ENCODE results near the gene GGN. TPM values are rescaled to one million over a fixed set of nuclear protein-coding genes. Genes with fewer than 3 reads are reported as not detected.

GGN gene
- total RNA-seq, 2 experiments from 2014 or later, result 0.17 to 0.19 TPM

DNA sequence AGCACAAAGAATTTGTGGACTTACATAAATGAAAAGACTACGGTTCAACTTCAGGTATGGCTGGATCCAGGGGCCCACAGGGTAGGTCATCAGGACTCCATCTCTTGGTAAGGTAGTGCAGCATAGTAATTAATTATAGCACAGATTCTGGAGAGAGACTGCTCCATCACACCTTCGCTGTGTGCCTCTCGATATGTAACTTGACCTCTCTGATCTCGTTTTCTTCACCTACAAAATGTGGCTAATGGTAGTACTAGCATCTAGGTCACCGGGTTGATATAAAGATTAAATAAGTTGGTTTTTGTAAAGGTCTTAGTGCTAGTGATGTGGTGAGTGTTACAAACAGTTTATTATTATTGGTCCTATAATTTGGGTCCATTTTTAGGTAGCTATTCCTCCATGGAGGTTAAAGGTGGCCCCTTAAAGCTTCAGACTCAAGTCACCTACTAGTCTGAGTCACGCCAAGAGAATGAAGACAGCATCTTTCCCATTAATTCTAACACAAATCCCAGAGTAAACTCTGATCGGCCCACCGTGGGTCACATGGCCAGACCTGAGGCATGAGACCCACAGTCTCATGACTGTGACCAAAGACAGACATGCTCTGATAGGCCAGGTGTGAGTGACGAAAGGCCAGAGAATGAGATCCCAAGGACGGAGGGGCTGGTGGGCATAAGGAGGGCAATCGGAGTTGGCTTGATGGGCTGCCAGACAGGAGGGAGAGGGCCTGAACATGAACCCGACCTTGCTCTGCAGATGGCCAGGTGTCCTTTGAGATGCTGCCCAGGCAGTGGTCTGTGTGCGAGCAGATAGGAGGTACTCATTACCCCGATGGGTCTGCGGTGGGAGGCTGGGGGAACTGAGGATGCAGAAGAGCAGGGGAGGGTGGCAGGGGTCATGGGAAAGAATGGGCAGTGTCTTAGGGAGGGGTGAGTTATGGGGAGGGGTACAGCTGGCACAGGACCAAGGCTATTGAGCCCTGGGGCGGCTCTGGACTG, 31.8 kb downstream of the GGN start:
- Mint-ChIP-seq H3K4me3 (no peak overlapping the region), H3K4me1 (ENCODE audit: low read depth) (peaks cover 6% of the 10 kb centered on the region), H3K36me3 (ENCODE audit: low read depth) (no peaks in the 10 kb centered on the region), H3K27me3 (peaks cover 6% of the 10 kb centered on the region), H3K9me3 (no peaks in the 10 kb centered on the region), H3K27ac (no peak overlapping the region)
- POLR2A ChIA-PET, result no interaction called here
- DNase-seq, result no peak
- no peaks in the 10 kb centered on the region for H3K36me3 ChIP-seq (ENCODE audit: insufficient read depth, low read length)
- H3K9me3 ChIP-seq (ENCODE audit: control insufficient read depth in 1 of 2, insufficient read depth in 1 of 2, low read length in 2 of 2), result no peaks in the 10 kb centered on the region
- CTCF ChIA-PET, result no interaction called here
- H3K27ac ChIP-seq (ENCODE audit: low read depth in 1 of 2, low read length in 2 of 2), result no peak overlapping the region
- H3K4me3 ChIP-seq (ENCODE audit: low read length), result no peak overlapping the region
- H3K27me3 ChIP-seq (ENCODE audit: control insufficient read depth in 1 of 2, insufficient read depth in 2 of 2, low read length in 2 of 2), result peaks cover 0 to 2% of the 10 kb centered on the region in 2 experiments
- no peak for ATAC-seq (ENCODE audit: poor library complexity)
- TF ChIP-seq, protein P1, sequence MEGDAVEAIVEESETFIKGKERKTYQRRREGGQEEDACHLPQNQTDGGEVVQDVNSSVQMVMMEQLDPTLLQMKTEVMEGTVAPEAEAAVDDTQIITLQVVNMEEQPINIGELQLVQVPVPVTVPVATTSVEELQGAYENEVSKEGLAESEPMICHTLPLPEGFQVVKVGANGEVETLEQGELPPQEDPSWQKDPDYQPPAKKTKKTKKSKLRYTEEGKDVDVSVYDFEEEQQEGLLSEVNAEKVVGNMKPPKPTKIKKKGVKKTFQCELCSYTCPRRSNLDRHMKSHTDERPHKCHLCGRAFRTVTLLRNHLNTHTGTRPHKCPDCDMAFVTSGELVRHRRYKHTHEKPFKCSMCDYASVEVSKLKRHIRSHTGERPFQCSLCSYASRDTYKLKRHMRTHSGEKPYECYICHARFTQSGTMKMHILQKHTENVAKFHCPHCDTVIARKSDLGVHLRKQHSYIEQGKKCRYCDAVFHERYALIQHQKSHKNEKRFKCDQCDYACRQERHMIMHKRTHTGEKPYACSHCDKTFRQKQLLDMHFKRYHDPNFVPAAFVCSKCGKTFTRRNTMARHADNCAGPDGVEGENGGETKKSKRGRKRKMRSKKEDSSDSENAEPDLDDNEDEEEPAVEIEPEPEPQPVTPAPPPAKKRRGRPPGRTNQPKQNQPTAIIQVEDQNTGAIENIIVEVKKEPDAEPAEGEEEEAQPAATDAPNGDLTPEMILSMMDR (IDR thresholded peaks at IDR 0.05), result no peak
- intact Hi-C loops (cut with DNase I, micrococcal nuclease), result no loop called here
- H3K4me1 ChIP-seq (ENCODE audit: insufficient read depth, low read length), result no peaks in the 10 kb centered on the region

DNA sequence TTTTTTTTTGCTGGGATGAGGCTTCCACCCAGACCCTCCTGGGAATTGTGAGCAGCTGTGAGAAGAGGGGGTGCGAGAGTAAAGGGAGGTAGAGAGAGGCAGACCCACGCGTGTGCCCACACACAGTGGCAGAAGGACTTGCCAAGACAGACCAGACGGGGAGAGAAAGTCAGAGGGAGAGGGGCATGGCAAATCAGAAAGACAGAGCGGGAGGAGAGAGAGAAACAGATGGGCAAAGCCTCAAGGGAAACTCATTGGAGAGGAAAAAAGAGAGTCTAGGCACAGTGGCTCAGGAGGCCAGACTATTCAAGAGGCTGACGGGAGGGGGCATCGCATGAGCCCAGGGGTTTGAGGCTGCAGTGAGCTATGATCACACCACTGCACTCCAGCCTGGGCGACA, 35.2 kb downstream of the GGN start:
- intact Hi-C loops (cut with DNase I, micrococcal nuclease), result no loop called here
- ChIA-PET CTCF (interaction anchor here (0.6 kb wide), 1 partner anchor 448 kb away, joined by 3 read pairs; no protein-coding TSS in a partner anchor), POLR2A (no interaction called here)
- no peak for ATAC-seq (ENCODE audit: poor library complexity)
- no peak for DNase-seq
- no peak overlapping the region for H3K4me3 Mint-ChIP-seq
- no peaks in the 10 kb centered on the region for H3K4me1 ChIP-seq (ENCODE audit: insufficient read depth, low read length)
- TF ChIP-seq, protein P1 (IDR thresholded peaks at IDR 0.05), result no peak
- H3K27me3 Mint-ChIP-seq, result no peaks in the 10 kb centered on the region
- H3K4me3 ChIP-seq (ENCODE audit: low read length), result no peak overlapping the region
- no peaks in the 10 kb centered on the region for H3K9me3 ChIP-seq (ENCODE audit: control insufficient read depth in 1 of 2, insufficient read depth in 1 of 2, low read length in 2 of 2)
- H3K27ac ChIP-seq (ENCODE audit: low read depth in 1 of 2, low read length in 2 of 2), result no peak overlapping the region
- no peaks in the 10 kb centered on the region for H3K9me3 Mint-ChIP-seq
- H3K27ac Mint-ChIP-seq, result no peak overlapping the region
- H3K4me1 Mint-ChIP-seq (ENCODE audit: low read depth), result no peaks in the 10 kb centered on the region
- H3K36me3 Mint-ChIP-seq (ENCODE audit: low read depth), result no peaks in the 10 kb centered on the region
- H3K36me3 ChIP-seq (ENCODE audit: insufficient read depth, low read length), result no peaks in the 10 kb centered on the region
- no peaks in the 10 kb centered on the region for H3K27me3 ChIP-seq (ENCODE audit: control insufficient read depth in 1 of 2, insufficient read depth in 2 of 2, low read length in 2 of 2)

DNA sequence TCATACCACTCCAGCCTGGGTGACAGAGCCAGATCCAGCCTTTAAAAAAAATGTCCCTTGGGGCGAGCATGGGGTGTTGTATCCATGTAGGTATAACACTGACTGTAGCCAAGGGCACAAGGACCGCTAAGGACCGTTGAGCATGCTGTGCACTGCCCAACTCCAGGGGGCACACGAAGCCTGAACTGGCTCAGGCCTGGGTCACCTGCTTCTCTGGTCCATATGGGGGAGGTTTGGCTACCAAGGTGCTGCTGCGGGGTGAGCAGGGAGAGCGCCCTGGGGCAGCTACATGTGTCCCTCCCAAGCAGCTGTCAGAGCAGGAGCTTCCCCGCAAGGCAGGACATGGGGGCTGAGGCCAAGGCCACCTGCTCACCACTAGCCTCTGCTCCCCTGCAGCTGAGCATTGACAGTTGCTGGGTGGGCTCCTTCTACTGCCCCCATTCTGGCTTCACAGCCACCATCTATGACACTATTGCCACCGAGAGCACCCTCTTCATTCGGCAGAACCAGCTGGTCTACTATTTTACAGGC, 35.9 kb downstream of the GGN start:
- no peak for ATAC-seq (ENCODE audit: poor library complexity)
- H3K4me1 Mint-ChIP-seq (ENCODE audit: low read depth), result no peaks in the 10 kb centered on the region
- no peaks in the 10 kb centered on the region for H3K9me3 Mint-ChIP-seq
- ChIA-PET CTCF (no interaction called here), POLR2A (no interaction called here)
- intact Hi-C loops (cut with DNase I, micrococcal nuclease), result no loop called here
- TF ChIP-seq, protein P1 (IDR thresholded peaks at IDR 0.05), result no peak
- H3K36me3 ChIP-seq (ENCODE audit: insufficient read depth, low read length), result no peaks in the 10 kb centered on the region
- no peaks in the 10 kb centered on the region for H3K36me3 Mint-ChIP-seq (ENCODE audit: low read depth)
- H3K4me3 ChIP-seq (ENCODE audit: low read length), result no peak overlapping the region
- no peaks in the 10 kb centered on the region for H3K4me1 ChIP-seq (ENCODE audit: insufficient read depth, low read length)
- no peak overlapping the region for H3K27ac Mint-ChIP-seq
- H3K4me3 Mint-ChIP-seq, result no peak overlapping the region
- H3K27me3 Mint-ChIP-seq, result no peaks in the 10 kb centered on the region
- H3K27ac ChIP-seq (ENCODE audit: low read depth in 1 of 2, low read length in 2 of 2), result no peak overlapping the region
- no peak for DNase-seq
- H3K27me3 ChIP-seq (ENCODE audit: control insufficient read depth in 1 of 2, insufficient read depth in 2 of 2, low read length in 2 of 2), result no peaks in the 10 kb centered on the region
- no peaks in the 10 kb centered on the region for H3K9me3 ChIP-seq (ENCODE audit: control insufficient read depth in 1 of 2, insufficient read depth in 1 of 2, low read length in 2 of 2)
